Measurements from ENCODE around the gene PIGK. TPM values are rescaled to one million over a fixed set of nuclear protein-coding genes. Genes with fewer than 3 reads are reported as not detected.
"Not testable (repeated sequence)": the region's sequence is repeated elsewhere in the genome, so short reads cannot be mapped to it uniquely, and the experiment has no call there.

PIGK gene
- total RNA-seq, 1 experiment from 2014 or later, result 23.3 TPM

- Histone ChIP-seq H3K36me3 (ENCODE audit: control insufficient read depth in 1 of 2, insufficient read depth in 2 of 2, low read length in 2 of 2) (no peaks in the 10 kb centered on the region), H3K27me3 (ENCODE audit: insufficient read depth, low read length) (no peaks in the 10 kb centered on the region), H3K9me2 (ENCODE audit: insufficient read depth) (no peaks in the 10 kb centered on the region), H3K4me3 (replicated peaks in 1 of 2; ENCODE audit: low read depth in 1 of 2, low read length in 2 of 2) (no peak overlapping the region), H2AFZ (ENCODE audit: low read depth, low read length, poor library complexity, severe bottlenecking) (no peak overlapping the region), H3K4me2 (ENCODE audit: low read length) (no peak overlapping the region), H4K20me1 (ENCODE audit: insufficient read depth) (no peaks in the 10 kb centered on the region), H3K27ac (ENCODE audit: low read depth, low read length) (no peak overlapping the region), H3K79me2 (ENCODE audit: insufficient read depth, low read length) (no peaks in the 10 kb centered on the region), H3K9ac (ENCODE audit: low read length) (no peak overlapping the region), H3K4me1 (ENCODE audit: control insufficient read depth in 1 of 2, insufficient read depth in 2 of 2, low read length in 2 of 2) (no peaks in the 10 kb centered on the region), H3K9me3 (ENCODE audit: control insufficient read depth in 1 of 2, insufficient read depth in 1 of 2, low read depth in 1 of 2, low read length in 2 of 2) (no peaks in the 10 kb centered on the region)
- RAD21 ChIA-PET (ENCODE audit: low non-redundant PET in 1 of 2, low total read pairs in 2 of 2, uncharacterized antibody in 2 of 2, unreplicated experiment in 2 of 2), result no interaction called here
- BruUV-seq (replicated peaks), result no TSS peak
- DNase-seq (ENCODE audit: low read depth, low spot score), result no peak
- POLR2A ChIA-PET, result no interaction called here
- CTCF ChIA-PET, result no interaction called here
- TF ChIP-seq ZNF274 (IDR thresholded peaks at IDR 0.05; ENCODE audit: low read depth, low read length) (no peak), CEBPB (IDR thresholded peaks at IDR 0.05; ENCODE audit: low read depth) (no peak), FOSL1 (IDR thresholded peaks at IDR 0.05; ENCODE audit: low read depth) (no peak), ATF3 (IDR thresholded peaks at IDR 0.05) (no peak), EZH2phosphoT487 (IDR thresholded peaks at IDR 0.05; ENCODE audit: borderline replicate concordance) (no peak), EZH2 (IDR thresholded peaks at IDR 0.05) (no peak), JUND (IDR thresholded peaks at IDR 0.05) (no peak), TCF7L2 (IDR thresholded peaks at IDR 0.05; ENCODE audit: borderline replicate concordance, extremely low read depth, insufficient read depth, insufficient read length) (no peak), SRF (IDR thresholded peaks at IDR 0.05; ENCODE audit: low read depth) (no peak), RAD21 (IDR thresholded peaks at IDR 0.05; ENCODE audit: low read depth) (no peak), ELF1 (IDR thresholded peaks at IDR 0.05; ENCODE audit: borderline replicate concordance, low read depth) (no peak), YY1 (IDR thresholded peaks at IDR 0.05; ENCODE audit: extremely low read depth, insufficient replicate concordance, low read depth, low read length) (no peak), MAX (IDR thresholded peaks at IDR 0.05) (no peak), ZBTB33 (IDR thresholded peaks at IDR 0.05; ENCODE audit: extremely low read depth, insufficient replicate concordance, low read length) (no peak), ZFX (IDR thresholded peaks at IDR 0.05) (no peak), SIN3A (IDR thresholded peaks at IDR 0.05; ENCODE audit: low read depth) (no peak), POLR2A (IDR thresholded peaks at IDR 0.05; ENCODE audit: borderline replicate concordance, extremely low read depth, insufficient read depth, insufficient read length) (no peak), CBX3 (IDR thresholded peaks at IDR 0.05; ENCODE audit: low read depth) (no peak)
- no peak for ATAC-seq
- intact Hi-C loops (cut with micrococcal nuclease), result no loop called here
Measured at GRCh38 chr1:77188770-77189169, 30.5 kb downstream of the PIGK start.

GRCh38 chr1:77186907-77187306, 32.3 kb downstream of the PIGK start:
- H3K4me3 ChIP-seq (replicated peaks in 1 of 2; ENCODE audit: low read depth in 1 of 2, low read length in 2 of 2); H3K4me1 ChIP-seq (ENCODE audit: control insufficient read depth in 1 of 2, insufficient read depth in 2 of 2, low read length in 2 of 2); DNase-seq (ENCODE audit: low read depth, low spot score); H3K79me2 ChIP-seq (ENCODE audit: insufficient read depth, low read length); H3K9ac ChIP-seq (ENCODE audit: low read length); H3K36me3 ChIP-seq (ENCODE audit: control insufficient read depth in 1 of 2, insufficient read depth in 2 of 2, low read length in 2 of 2); H3K4me2 ChIP-seq (ENCODE audit: low read length); intact Hi-C loops (cut with micrococcal nuclease); CTCF ChIA-PET; H2AFZ ChIP-seq (ENCODE audit: low read depth, low read length, poor library complexity, severe bottlenecking); H3K9me3 ChIP-seq (ENCODE audit: control insufficient read depth in 1 of 2, insufficient read depth in 1 of 2, low read depth in 1 of 2, low read length in 2 of 2); RAD21 ChIA-PET (ENCODE audit: low non-redundant PET in 1 of 2, low total read pairs in 2 of 2, uncharacterized antibody in 2 of 2, unreplicated experiment in 2 of 2); H3K27ac ChIP-seq (ENCODE audit: low read depth, low read length); H3K27me3 ChIP-seq (ENCODE audit: insufficient read depth, low read length); H4K20me1 ChIP-seq (ENCODE audit: insufficient read depth); POLR2A ChIA-PET; ATAC-seq; BruUV-seq (replicated peaks); H3K9me2 ChIP-seq (ENCODE audit: insufficient read depth): not testable (repeated sequence)

All from HCT116 (cell line).